Suprapubic skin (tissue), 4 donors: Measurements from ENCODE around the gene CBARP.

ENCODE experiments used
- CTCF ChIP-seq, 2 donors: fragments of 200-600 bp in 1 of 2; fragments of 450-650 bp in 1 of 2; sonication (generic) in 1 of 2; IDR thresholded peaks; one replicate each; pipeline ENCODE4 v1.5.1; 2016 to 2019; ENCODE audit warnings: antibody characterized with exemption in 2 of 2, mild to moderate bottlenecking in 1 of 2, moderate library complexity in 1 of 2
- EP300 ChIP-seq: sonication (generic); formaldehyde crosslinking; IDR thresholded peaks from one replicate; pipeline ENCODE4 v1.6.1; 2017; ENCODE audit warnings: antibody characterized with exemption
- POLR2A ChIP-seq, 2 donors: fragments of 450-650 bp; IDR thresholded peaks; one replicate each; pipeline ENCODE4 v1.6.1; 2017; ENCODE audit warnings: antibody characterized with exemption in 2 of 2, mild to moderate bottlenecking in 2 of 2, moderate library complexity in 2 of 2
- POLR2AphosphoS5 ChIP-seq, 3 donors: sonication (generic); formaldehyde crosslinking; IDR thresholded peaks; one replicate each; pipeline ENCODE4 v1.6.1; 2017; ENCODE audit warnings: antibody characterized with exemption in 3 of 3

GRCh38 chr19:1283207-1283916 lies 45.6 kb upstream of the CBARP start:
- TF ChIP-seq EP300 = no peak
- no peak for TF ChIP-seq CTCF (IDR thresholded peaks at IDR 0.05)
- no peak for TF ChIP-seq POLR2A (IDR thresholded peaks at IDR 0.05)
- TF ChIP-seq POLR2AphosphoS5 (IDR thresholded peaks at IDR 0.05) = no peak
